ENCODE data around the gene USP49.
A peak's percentile ranks its signal among the peaks of the same experiment; 100 is the strongest.

DNA sequence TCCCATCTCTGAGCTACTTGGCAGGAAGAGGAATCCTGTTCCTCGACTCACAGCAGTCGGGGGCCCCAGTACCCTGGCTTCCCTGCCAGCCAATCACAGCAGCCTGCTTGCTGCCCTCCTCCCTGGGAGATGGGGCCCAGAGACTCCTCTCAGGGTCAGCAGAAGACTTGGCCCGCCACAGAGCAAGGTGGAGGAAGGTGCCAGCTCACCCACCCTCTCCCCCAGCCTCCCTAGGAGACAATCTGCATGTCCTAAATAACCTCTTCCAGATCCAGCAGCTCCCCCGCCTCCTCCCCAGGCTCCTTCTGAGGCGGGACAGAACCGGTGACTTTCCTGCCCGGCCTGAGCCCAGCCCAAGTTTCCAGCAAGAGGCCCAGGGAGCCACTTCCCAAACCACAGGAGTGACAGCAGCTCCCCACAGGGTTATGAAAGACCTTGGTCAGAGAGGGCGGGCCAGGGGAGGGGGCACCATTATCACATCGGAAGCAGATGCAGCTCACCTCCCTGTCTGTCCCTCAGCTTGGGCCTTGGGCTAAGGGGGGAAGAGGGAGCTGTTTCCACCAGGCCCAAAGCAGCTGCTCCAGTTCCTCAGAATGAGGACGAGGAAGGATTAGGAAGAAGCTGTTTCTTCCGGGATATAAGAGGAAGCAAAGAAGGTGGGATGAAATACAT, 44.1 kb upstream of the USP49 start:
- TF ChIP-seq, protein P1, sequence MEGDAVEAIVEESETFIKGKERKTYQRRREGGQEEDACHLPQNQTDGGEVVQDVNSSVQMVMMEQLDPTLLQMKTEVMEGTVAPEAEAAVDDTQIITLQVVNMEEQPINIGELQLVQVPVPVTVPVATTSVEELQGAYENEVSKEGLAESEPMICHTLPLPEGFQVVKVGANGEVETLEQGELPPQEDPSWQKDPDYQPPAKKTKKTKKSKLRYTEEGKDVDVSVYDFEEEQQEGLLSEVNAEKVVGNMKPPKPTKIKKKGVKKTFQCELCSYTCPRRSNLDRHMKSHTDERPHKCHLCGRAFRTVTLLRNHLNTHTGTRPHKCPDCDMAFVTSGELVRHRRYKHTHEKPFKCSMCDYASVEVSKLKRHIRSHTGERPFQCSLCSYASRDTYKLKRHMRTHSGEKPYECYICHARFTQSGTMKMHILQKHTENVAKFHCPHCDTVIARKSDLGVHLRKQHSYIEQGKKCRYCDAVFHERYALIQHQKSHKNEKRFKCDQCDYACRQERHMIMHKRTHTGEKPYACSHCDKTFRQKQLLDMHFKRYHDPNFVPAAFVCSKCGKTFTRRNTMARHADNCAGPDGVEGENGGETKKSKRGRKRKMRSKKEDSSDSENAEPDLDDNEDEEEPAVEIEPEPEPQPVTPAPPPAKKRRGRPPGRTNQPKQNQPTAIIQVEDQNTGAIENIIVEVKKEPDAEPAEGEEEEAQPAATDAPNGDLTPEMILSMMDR (IDR thresholded peaks at IDR 0.05): no peak
- TF ChIP-seq POLR2A (IDR thresholded peaks at IDR 0.05) (peak in 1 of 4 donors; percentile 10), POLR2AphosphoS5 (IDR thresholded peaks at IDR 0.05) (peak in 1 of 2 donors; percentile 50)
